Smooth muscle cell (in vitro differentiated cells): Measurements from ENCODE around the gene NUP42. TPM values are rescaled to one million over a fixed set of nuclear protein-coding genes. Genes with fewer than 3 reads are reported as not detected.
"Not testable (repeated sequence)": the region's sequence is repeated elsewhere in the genome, so short reads cannot be mapped to it uniquely, and the experiment has no call there.

Experiments
- DNase-seq: peaks from one replicate; lab custom pipeline; 2025; ENCODE audit not compliant: unreplicated experiment; lab: John Stamatoyannopoulos, UW
- H2AFZ ChIP-seq: fragments of 200-600 bp; sonication (generic); 2 replicates; pipeline ENCODE4 v1.6.0; 2016; ENCODE audit warnings: antibody characterized with exemption, low read depth, mild to moderate bottlenecking
- H3F3A ChIP-seq: fragments of 200-600 bp; sonication (generic); 2 replicates; pipeline ENCODE4 v1.6.0; 2017; ENCODE audit warnings: antibody characterized with exemption, low read depth
- H3K27ac ChIP-seq: fragments of 200-600 bp; sonication (generic); 2 replicates; pipeline ENCODE4 v1.5.1; 2016; ENCODE audit warnings: low read depth, mild to moderate bottlenecking
- H3K27me3 ChIP-seq: fragments of 200-600 bp; sonication (generic); 2 replicates; pipeline ENCODE4 v1.6.1; 2016; ENCODE audit warnings: low read depth, mild to moderate bottlenecking
- H3K36me3 ChIP-seq: fragments of 200-600 bp; sonication (generic); 2 replicates; pipeline ENCODE4 v1.5.1; 2016; ENCODE audit warnings: low read depth
- H3K4me1 ChIP-seq: fragments of 200-600 bp; sonication (generic); 2 replicates; pipeline ENCODE4 v1.5.1; 2016; ENCODE audit warnings: low read depth
- H3K4me2 ChIP-seq: fragments of 200-600 bp; sonication (generic); 2 replicates; pipeline ENCODE4 v1.6.0; 2016; ENCODE audit warnings: mild to moderate bottlenecking
- H3K4me3 ChIP-seq: fragments of 200-600 bp; sonication (generic); 2 replicates; pipeline ENCODE4 v1.5.1; 2016; ENCODE audit warnings: mild to moderate bottlenecking
- H3K79me2 ChIP-seq: fragments of 200-600 bp; sonication (generic); 2 replicates; pipeline ENCODE4 v1.6.0; 2016; ENCODE audit warnings: low read depth, mild to moderate bottlenecking
- H3K9ac ChIP-seq: fragments of 200-600 bp; sonication (generic); 2 replicates; pipeline ENCODE4 v1.6.0; 2016; ENCODE audit warnings: low read depth
- H3K9me3 ChIP-seq: fragments of 200-600 bp; sonication (generic); replicated peaks from 2 replicates; pipeline ENCODE4 v1.5.1; 2016; ENCODE audit warnings: low read depth
- H4K20me1 ChIP-seq: fragments of 200-600 bp; sonication (generic); 2 replicates; pipeline ENCODE4 v1.6.0; 2016; ENCODE audit warnings: low read depth
- WGBS: methylation state at CpG from one replicate; pipeline ENCODE4 v1.1.7; 2016; ENCODE audit warnings: low lambda C conversion rate; 5-methylcytosine and 5-hydroxymethylcytosine counted together
- polyA plus RNA-seq: library from polyadenylated mRNA; unstranded; fragments of >200 nt; fragmentation: Nextera tagmentation; extraction: Ambion mirVana; gene quantifications from 2 replicates; pipeline ENCODE4 v1.2.1, GENCODE V29; 2016
- total RNA-seq: library from RNA; depleted of rRNA; stranded (reverse); fragments of >200 nt; gene quantifications from 2 replicates; pipeline ENCODE4 v1.2.3, GENCODE V29; 2014
- TF ChIP-seq, protein P1 (sequence below): fragments of 200-600 bp; sonication (generic); IDR thresholded peaks from 2 replicates; pipeline ENCODE4 v1.5.1; 2017; ENCODE audit warnings: borderline replicate concordance, mild to moderate bottlenecking, antibody characterized with exemption; ENCODE audit not compliant: insufficient read depth, poor library complexity, severe bottlenecking

Gene NUP42
- total and polyA plus RNA-seq, 2 experiments from 2014 or later = 16.4 to 18.1 TPM

DNA sequence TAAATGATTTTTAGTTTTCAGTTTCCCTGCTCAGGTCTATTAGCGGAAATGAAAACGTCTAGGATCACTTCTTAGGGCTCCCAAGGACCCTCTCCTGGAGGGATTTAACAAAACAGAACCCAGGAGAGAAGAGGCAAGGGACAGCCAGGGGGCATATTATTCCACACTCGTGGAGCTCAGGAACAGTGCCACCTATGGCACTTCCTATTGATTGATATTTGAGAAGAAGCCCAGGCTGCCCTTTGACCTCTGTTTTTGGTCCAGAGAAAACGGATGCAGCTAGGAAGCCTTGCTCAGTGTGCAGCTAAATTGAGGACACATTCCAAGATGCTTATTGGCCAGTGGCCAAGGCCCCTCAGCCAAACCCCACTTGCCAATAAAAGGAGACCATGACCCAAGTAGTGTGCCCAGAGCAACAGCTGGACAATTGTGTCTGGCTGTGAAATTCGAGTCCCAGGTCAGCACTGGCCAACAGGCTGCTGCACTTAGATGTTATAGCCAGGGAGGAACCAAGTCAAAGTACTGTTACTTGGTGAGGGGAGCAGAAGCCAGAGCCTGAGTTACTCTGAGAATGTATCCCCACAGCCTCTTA is 40.7 kb downstream of the NUP42 start:
- Histone ChIP-seq H3K9ac (no peak overlapping the region), H3K4me3 (no peak overlapping the region), H3K36me3 (no peaks in the 10 kb centered on the region), H3K4me2 (no peak overlapping the region), H3K27me3 (no peaks in the 10 kb centered on the region), H3K4me1 (no peaks in the 10 kb centered on the region), H3F3A (no peaks in the 10 kb centered on the region), H2AFZ (no peak overlapping the region), H4K20me1 (no peaks in the 10 kb centered on the region), H3K27ac (no peak overlapping the region), H3K9me3 (no peaks in the 10 kb centered on the region), H3K79me2 (no peaks in the 10 kb centered on the region)
- DNase-seq = no peak
- WGBS = 69% methylated on average over 5 of the region's 5 CpGs
- TF ChIP-seq, protein P1, sequence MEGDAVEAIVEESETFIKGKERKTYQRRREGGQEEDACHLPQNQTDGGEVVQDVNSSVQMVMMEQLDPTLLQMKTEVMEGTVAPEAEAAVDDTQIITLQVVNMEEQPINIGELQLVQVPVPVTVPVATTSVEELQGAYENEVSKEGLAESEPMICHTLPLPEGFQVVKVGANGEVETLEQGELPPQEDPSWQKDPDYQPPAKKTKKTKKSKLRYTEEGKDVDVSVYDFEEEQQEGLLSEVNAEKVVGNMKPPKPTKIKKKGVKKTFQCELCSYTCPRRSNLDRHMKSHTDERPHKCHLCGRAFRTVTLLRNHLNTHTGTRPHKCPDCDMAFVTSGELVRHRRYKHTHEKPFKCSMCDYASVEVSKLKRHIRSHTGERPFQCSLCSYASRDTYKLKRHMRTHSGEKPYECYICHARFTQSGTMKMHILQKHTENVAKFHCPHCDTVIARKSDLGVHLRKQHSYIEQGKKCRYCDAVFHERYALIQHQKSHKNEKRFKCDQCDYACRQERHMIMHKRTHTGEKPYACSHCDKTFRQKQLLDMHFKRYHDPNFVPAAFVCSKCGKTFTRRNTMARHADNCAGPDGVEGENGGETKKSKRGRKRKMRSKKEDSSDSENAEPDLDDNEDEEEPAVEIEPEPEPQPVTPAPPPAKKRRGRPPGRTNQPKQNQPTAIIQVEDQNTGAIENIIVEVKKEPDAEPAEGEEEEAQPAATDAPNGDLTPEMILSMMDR = no peak

DNA sequence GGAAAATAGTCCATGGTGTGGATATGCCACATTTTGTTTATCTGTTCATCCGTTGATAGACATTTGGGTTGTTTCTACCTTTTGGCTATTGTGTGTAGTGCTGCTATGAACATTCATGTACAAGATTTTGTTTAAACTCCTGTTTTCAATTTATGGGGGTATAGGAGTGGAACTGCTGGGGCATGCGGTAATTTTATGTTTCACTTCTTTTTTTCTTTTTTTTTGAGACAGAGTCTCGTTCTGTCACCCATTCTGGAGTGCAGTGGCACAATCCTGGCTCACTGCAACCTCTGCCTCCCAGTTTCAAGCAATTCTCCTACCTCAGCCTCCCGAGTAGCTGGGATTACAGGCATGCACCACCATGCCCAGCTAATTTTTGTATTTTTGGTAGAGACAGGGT is 42.5 kb downstream of the NUP42 start:
- not testable (repeated sequence) for H3K27ac ChIP-seq, H3K4me2 ChIP-seq, H3K27me3 ChIP-seq, H3K9ac ChIP-seq, DNase-seq, H3K4me3 ChIP-seq, H3K79me2 ChIP-seq, H3K9me3 ChIP-seq, H3K4me1 ChIP-seq, H3F3A ChIP-seq, H3K36me3 ChIP-seq, H2AFZ ChIP-seq, H4K20me1 ChIP-seq
- WGBS = 91% methylated on average over 4 of the region's 4 CpGs

DNA sequence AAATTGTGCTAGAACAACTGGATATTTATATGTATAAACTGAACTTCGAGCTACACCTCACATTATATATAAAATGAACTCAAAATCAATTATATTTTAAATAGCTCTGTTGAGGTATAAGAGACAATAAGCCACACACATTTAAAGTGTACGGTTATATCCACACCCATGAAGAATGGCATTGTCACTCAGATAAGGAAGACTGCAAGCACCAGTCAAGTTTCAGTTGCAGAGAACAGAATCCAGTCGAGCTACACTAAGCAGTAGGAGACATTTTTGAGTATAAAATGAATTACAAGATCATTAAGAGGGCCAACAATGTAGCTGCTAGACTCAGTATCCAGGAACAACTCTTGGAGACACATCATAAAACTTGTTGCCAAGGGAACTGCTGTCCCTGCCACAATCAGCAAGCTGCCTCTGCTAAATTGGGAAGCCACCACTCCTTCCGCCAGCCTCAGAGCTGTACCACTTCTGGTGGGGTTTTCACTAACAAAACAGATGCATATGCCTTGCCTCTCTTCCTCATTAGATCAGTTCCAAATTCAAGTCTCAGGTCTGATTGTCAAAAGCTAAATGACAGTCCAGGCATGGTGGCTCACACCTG is 45.1 kb downstream of the NUP42 start:
- TF ChIP-seq, protein P1 = no peak

DNA sequence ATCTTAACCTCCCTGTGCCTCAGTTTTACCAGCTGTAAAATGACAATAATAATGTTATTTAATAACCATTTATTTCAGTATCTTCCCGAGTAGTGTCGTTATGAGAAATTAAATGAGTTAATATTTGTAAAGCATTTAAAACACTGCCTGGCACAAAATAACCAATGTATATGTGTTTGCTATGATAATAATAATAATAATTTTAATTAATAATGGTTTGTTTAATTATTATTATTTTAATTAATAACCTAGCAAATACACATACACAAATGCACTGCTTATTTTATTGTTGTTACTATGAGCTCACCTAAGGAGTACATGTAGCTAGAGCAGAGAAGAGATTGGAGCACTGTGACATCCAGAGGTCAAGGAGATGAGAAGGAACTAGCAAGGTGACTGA is 46.6 kb downstream of the NUP42 start:
- Histone ChIP-seq H3K79me2 (no peaks in the 10 kb centered on the region), H3K9me3 (no peaks in the 10 kb centered on the region), H3K4me3 (no peak overlapping the region), H3K4me1 (no peaks in the 10 kb centered on the region), H4K20me1 (no peaks in the 10 kb centered on the region), H2AFZ (no peak overlapping the region), H3K9ac (no peak overlapping the region), H3K27ac (no peak overlapping the region), H3K27me3 (no peaks in the 10 kb centered on the region), H3K36me3 (no peaks in the 10 kb centered on the region), H3K4me2 (no peak overlapping the region), H3F3A (no peaks in the 10 kb centered on the region)
- WGBS = 91% methylated on average over 2 of the region's 2 CpGs
- no peak for DNase-seq
- TF ChIP-seq, protein P1 = no peak

More for the DNA sequence above, 45.1 kb downstream of the NUP42 start:
- Histone ChIP-seq H3F3A (no peaks in the 10 kb centered on the region), H3K79me2 (no peaks in the 10 kb centered on the region), H2AFZ (no peak overlapping the region), H3K9me3 (no peaks in the 10 kb centered on the region), H3K36me3 (no peaks in the 10 kb centered on the region), H3K9ac (no peak overlapping the region), H3K4me2 (no peak overlapping the region), H3K27me3 (no peaks in the 10 kb centered on the region), H4K20me1 (no peaks in the 10 kb centered on the region), H3K4me3 (no peak overlapping the region), H3K4me1 (no peaks in the 10 kb centered on the region), H3K27ac (no peak overlapping the region)
- 82% methylated on average over 4 of the region's 4 CpGs for WGBS
- no peak for DNase-seq
